Measurements from ENCODE around the gene ASIC2. TPM values are rescaled to one million over a fixed set of nuclear protein-coding genes. Genes with fewer than 3 reads are reported as not detected.
"Not testable (repeated sequence)": the region's sequence is repeated elsewhere in the genome, so short reads cannot be mapped to it uniquely, and the experiment has no call there.

ASIC2 gene
- polyA plus RNA-seq, 6 donors from 2014 or later: not detected

- peak overlapping the region in 1 of 6 donors; percentile 18 for H3K27ac Mint-ChIP-seq
- no peaks in the 10 kb centered on the region for H3K4me1 Mint-ChIP-seq
- no peak for DNase-seq
- H3K4me3 Mint-ChIP-seq: no peak overlapping the region
- ATAC-seq (ENCODE audit: low read depth in 2 of 2): no peak
- H3K27me3 Mint-ChIP-seq: peaks cover 0 to 27% (median 0%) of the 10 kb centered on the region in 3 donors
- no peaks in the 10 kb centered on the region for H3K9me3 Mint-ChIP-seq
- no peaks in the 10 kb centered on the region for H3K36me3 Mint-ChIP-seq
These were observed 280.5 kb downstream of the ASIC2 start for GRCh38 chr17:33012522-33013033.

DNA sequence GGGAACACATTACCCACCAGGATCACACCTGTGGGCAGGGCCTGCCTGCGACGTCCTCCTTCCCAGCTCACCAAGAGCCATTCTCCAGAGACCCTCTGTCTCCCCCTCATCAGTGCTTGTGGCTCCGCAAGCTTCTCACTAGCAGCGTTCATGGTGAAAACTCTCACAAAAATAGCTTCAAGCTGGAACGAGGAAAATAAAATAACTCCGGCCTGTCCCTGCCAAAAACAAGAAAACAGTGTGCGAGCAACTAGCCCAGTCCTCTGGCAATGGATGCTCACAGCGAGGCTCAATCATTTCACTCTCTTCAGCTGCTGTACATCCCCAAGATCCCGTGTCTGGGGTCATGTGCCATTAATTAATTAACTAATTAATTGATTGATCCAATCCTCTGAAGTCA, 283.5 kb downstream of the ASIC2 start:
- no peaks in the 10 kb centered on the region for H3K4me1 Mint-ChIP-seq
- no peak for ATAC-seq (ENCODE audit: low read depth in 2 of 2)
- peaks cover 0 to 36% (median 13%) of the 10 kb centered on the region in 3 donors for H3K27me3 Mint-ChIP-seq

GRCh38 chr17:33007186-33007585, 285.9 kb downstream of the ASIC2 start:
- Mint-ChIP-seq H3K36me3 (no peaks in the 10 kb centered on the region), H3K9me3 (peaks cover 0 to 2% (median 0%) of the 10 kb centered on the region in 7 donors), H3K27me3 (peaks cover 0 to 34% (median 20%) of the 10 kb centered on the region in 3 donors), H3K4me3 (no peak overlapping the region), H3K27ac (no peak overlapping the region), H3K4me1 (no peaks in the 10 kb centered on the region)
- no peak for ATAC-seq (ENCODE audit: low read depth in 2 of 2)
- no peak for DNase-seq

More for the DNA sequence above, 283.5 kb downstream of the ASIC2 start:
- no peaks in the 10 kb centered on the region for H3K9me3 Mint-ChIP-seq
- no peak overlapping the region for H3K27ac Mint-ChIP-seq
- no peak overlapping the region for H3K4me3 Mint-ChIP-seq
- no peaks in the 10 kb centered on the region for H3K36me3 Mint-ChIP-seq
- DNase-seq: no peak

GRCh38 chr17:33002246-33002645, 290.8 kb downstream of the ASIC2 start:
- ATAC-seq (ENCODE audit: low read depth in 2 of 2) (no peak), DNase-seq (no peak)
- no peak overlapping the region for H3K4me3 Mint-ChIP-seq
- H3K27me3 Mint-ChIP-seq: peaks cover 6 to 43% (median 37%) of the 10 kb centered on the region in 3 donors
- H3K36me3 Mint-ChIP-seq: no peaks in the 10 kb centered on the region
- no peak overlapping the region for H3K27ac Mint-ChIP-seq
- H3K9me3 Mint-ChIP-seq: peaks cover 0 to 2% (median 0%) of the 10 kb centered on the region in 7 donors
- peaks cover 4 to 6% (median 4%) of the 10 kb centered on the region in 3 donors for H3K4me1 Mint-ChIP-seq

DNA sequence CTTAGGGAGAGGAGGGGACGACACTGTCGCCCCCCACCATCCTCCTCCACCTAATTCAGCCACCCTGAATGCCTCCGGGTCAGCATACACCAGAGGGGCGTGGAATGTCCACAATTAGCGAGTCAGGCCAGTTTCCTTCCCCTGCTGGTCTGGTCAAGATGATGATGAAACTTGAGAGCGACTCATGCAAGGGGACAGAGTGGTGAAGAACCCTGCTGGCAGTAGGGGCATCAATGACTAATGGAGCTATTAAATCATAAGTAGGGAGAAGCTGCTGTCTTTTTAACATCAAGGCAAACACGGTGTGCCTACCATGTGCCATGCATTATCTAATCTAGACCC, 294.2 kb downstream of the ASIC2 start:
- H3K4me1 Mint-ChIP-seq: peaks cover 4 to 6% (median 4%) of the 10 kb centered on the region in 3 donors
- no peak for ATAC-seq (ENCODE audit: low read depth in 2 of 2)
- no peaks in the 10 kb centered on the region for H3K36me3 Mint-ChIP-seq
- no peak overlapping the region for H3K4me3 Mint-ChIP-seq
- no peak for DNase-seq
- peaks cover 0 to 2% (median 0%) of the 10 kb centered on the region in 7 donors for H3K9me3 Mint-ChIP-seq
- peaks cover 6 to 27% (median 21%) of the 10 kb centered on the region in 3 donors for H3K27me3 Mint-ChIP-seq
- H3K27ac Mint-ChIP-seq: no peak overlapping the region

GRCh38 chr17:32998111-32998886, 294.8 kb downstream of the ASIC2 start:
- Mint-ChIP-seq H3K9me3 (peaks cover 0 to 2% (median 0%) of the 10 kb centered on the region in 7 donors), H3K27me3 (peaks cover 6 to 27% (median 20%) of the 10 kb centered on the region in 3 donors), H3K27ac (no peak overlapping the region), H3K4me1 (peaks cover 4 to 6% (median 4%) of the 10 kb centered on the region in 3 donors), H3K36me3 (no peaks in the 10 kb centered on the region), H3K4me3 (peak overlapping the region in 1 of 8 donors; percentile 49)
- ATAC-seq (ENCODE audit: low read depth in 2 of 2): peak in 1 of 2 donors; percentile 39
- peak; percentile 33 for DNase-seq

DNA sequence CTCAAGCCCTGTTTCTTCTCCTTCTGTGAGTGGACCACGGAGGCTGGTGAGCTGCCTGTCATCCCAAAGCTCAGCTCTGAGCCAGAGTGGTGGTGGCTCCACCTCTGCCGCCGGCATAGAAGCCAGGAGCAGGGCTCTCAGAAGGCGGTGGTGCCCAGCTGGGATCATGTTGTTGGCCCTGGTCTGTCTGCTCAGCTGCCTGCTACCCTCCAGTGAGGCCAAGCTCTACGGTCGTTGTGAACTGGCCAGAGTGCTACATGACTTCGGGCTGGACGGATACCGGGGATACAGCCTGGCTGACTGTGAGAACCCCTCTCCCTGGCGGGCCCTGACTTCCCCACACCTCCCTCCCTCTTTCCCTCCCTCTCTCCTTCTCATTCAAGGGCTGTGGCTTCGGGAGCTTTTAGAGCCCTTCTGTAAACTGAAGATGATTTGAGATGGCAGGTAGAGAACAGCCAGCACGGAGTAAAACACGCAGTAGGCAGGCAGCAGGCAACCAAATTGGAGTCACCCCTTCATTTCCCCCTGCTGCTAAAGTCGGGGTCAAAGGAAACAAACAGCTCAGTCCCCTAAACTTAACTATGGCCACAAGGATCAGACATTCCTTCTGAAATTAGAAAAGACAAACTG, 297.6 kb downstream of the ASIC2 start:
- Mint-ChIP-seq H3K4me3 (no peak overlapping the region), H3K27me3 (peaks cover 10 to 37% (median 32%) of the 10 kb centered on the region in 3 donors), H3K27ac (no peak overlapping the region), H3K36me3 (no peaks in the 10 kb centered on the region), H3K9me3 (peaks cover 0 to 3% (median 0%) of the 10 kb centered on the region in 7 donors), H3K4me1 (peaks cover 4 to 6% (median 4%) of the 10 kb centered on the region in 3 donors)
- ATAC-seq (ENCODE audit: low read depth in 2 of 2) (no peak), DNase-seq (no peak)

GRCh38 chr17:32993977-32994376, 299.1 kb downstream of the ASIC2 start:
- H3K4me3 Mint-ChIP-seq: no peak overlapping the region
- ATAC-seq (ENCODE audit: low read depth in 2 of 2): no peak

DNA sequence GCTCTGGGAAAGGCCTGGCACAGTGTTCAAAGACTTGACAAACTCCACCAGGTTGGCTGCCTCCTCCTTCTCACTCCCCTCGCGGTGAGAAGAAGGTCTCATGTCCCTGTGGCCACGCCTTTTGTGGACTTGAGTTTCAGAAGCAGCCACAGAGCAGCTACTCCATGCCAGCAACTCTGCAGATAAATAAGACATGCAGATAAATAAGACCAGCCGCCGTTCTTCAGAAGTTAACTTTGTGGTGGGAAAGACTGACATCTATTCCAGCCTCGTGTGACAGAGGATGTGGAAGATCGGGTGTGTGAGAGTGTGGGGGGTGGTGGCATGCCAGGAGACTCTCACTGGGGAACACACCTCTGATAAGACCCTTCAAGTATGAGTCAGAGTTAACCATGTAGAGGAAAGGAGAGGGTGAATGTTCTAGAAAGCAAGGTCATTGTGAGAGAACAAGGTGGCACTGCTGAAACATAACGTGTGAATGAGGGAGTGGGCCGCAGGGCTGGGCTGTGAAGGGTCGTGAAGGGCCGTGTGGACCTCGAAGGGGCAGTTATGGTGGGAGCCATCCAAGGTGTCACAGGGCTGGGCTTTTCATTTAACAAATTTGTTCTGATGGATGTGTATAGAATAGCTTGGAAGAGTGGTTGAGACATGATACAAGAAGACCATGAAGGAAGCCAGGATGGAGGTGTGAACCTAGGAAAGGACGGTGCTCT, 300.6 kb downstream of the ASIC2 start:
- Mint-ChIP-seq H3K27ac (no peak overlapping the region), H3K9me3 (peaks cover 4 to 26% (median 19%) of the 10 kb centered on the region in 7 donors), H3K4me3 (no peak overlapping the region), H3K4me1 (no peaks in the 10 kb centered on the region), H3K27me3 (peaks cover 4 to 22% (median 16%) of the 10 kb centered on the region in 3 donors), H3K36me3 (peaks cover 0 to 16% of the 10 kb centered on the region in 2 donors)
- ATAC-seq (ENCODE audit: low read depth in 2 of 2) (no peak), DNase-seq (no peak)

More at GRCh38 chr17:32993977-32994376, 299.1 kb downstream of the ASIC2 start:
- DNase-seq: no peak
- peaks cover 4 to 6% (median 4%) of the 10 kb centered on the region in 3 donors for H3K4me1 Mint-ChIP-seq
- H3K36me3 Mint-ChIP-seq: peaks cover 0 to 4% of the 10 kb centered on the region in 2 donors
- peaks cover 4 to 34% (median 27%) of the 10 kb centered on the region in 3 donors for H3K27me3 Mint-ChIP-seq
- H3K9me3 Mint-ChIP-seq: peaks cover 1 to 14% (median 7%) of the 10 kb centered on the region in 7 donors
- H3K27ac Mint-ChIP-seq: no peak overlapping the region

DNA sequence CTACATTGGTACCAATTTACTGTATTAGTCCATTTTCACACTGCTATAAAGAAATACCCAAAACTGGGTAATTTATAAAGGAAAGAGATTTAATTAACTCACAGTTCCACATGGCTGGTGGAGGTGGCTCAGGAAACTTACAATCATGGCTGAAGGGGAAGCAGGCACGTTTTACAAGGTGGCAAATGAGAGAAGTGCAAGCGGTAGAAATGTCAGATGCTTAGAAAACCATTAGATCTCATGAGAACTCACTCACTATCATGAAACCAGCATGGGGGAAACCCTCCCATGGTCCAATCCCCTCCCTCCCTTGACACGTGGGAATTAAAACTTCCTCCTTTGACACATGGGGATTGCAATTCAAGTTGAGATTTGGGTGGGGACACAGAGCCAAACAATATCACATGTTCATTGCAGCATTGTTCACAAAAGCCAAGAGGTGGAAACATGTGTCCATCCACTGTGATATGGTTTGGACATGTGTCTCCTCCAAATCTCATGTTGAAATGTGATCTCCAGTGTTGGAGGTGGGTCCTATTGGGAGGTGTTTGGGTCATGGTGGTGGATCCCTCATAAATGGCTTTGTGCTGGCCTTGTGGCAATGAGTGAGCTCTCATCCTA, 304.5 kb downstream of the ASIC2 start:
- Mint-ChIP-seq H3K27ac (no peak overlapping the region), H3K4me3 (no peak overlapping the region), H3K27me3 (peaks cover 8 to 19% (median 14%) of the 10 kb centered on the region in 3 donors), H3K4me1 (peaks cover 0 to 3% (median 2%) of the 10 kb centered on the region in 3 donors), H3K36me3 (peaks cover 0 to 16% of the 10 kb centered on the region in 2 donors), H3K9me3 (peaks cover 8 to 46% (median 26%) of the 10 kb centered on the region in 7 donors)
- no peak for DNase-seq
- ATAC-seq (ENCODE audit: low read depth in 2 of 2): no peak

DNA sequence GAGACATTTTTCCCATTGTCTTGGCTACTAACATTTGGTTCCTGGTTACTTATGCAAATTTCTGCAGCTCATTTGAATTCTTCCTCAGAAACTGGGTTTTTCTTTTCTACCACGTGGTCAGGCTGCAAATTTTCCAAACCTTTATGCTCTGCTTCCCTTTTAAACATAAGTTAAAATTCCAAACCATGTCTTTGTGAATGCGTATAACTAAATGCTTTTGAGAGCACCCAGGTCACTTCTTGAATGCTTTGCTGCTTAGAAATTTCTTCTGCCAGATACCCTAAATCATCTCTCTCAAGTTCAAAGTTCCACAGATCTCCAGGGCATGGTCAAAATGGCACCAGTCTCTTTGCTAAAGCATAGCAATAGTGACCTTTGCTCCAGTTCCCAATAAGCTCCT, 305.2 kb downstream of the ASIC2 start:
- peaks cover 9 to 22% (median 14%) of the 10 kb centered on the region in 3 donors for H3K27me3 Mint-ChIP-seq
- H3K4me1 Mint-ChIP-seq; H3K27ac Mint-ChIP-seq; H3K4me3 Mint-ChIP-seq; ATAC-seq (ENCODE audit: low read depth in 2 of 2); DNase-seq: not testable (repeated sequence)
- peaks cover 0 to 16% of the 10 kb centered on the region in 2 donors for H3K36me3 Mint-ChIP-seq
- peaks cover 8 to 50% (median 27%) of the 10 kb centered on the region in 7 donors for H3K9me3 Mint-ChIP-seq

DNA sequence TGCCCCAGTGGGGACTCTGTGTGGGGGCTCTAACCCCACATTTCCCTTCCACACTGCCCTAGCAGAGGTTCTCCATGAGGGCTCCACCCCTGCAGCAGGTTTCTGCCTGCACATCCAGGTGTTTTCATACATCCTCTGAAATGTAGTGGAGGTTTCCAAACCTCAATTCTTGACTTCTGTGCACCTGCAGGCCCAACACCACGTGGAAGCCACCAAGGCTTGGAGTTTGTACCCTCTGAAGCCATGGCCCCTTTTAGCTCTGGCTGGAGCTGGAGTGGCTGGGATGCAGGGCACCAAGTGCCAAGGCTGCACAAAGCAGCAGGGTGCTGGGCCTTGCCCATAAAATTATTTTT, 305.7 kb downstream of the ASIC2 start:
- H3K27ac Mint-ChIP-seq; H3K4me3 Mint-ChIP-seq; ATAC-seq (ENCODE audit: low read depth in 2 of 2); H3K4me1 Mint-ChIP-seq; DNase-seq: not testable (repeated sequence)
- Mint-ChIP-seq H3K9me3 (peaks cover 10 to 54% (median 31%) of the 10 kb centered on the region in 7 donors), H3K36me3 (peaks cover 0 to 20% of the 10 kb centered on the region in 2 donors), H3K27me3 (peaks cover 9 to 26% (median 14%) of the 10 kb centered on the region in 3 donors)

Data from naive B cell (primary cell).